CD14-positive monocyte (primary cell): ENCODE measurements around the gene HBG2. TPM values are rescaled to one million over a fixed set of nuclear protein-coding genes. Genes with fewer than 3 reads are reported as not detected.

ENCODE experiments used
- DNase-seq, 3 donors: peaks; one replicate each; pipeline ENCODE4 v3.0.0-alpha.2; 2011 to 2022
- H2AFZ ChIP-seq: 2 replicates; pipeline ENCODE4 v1.6.0; 2012; ENCODE audit warnings: mild to moderate bottlenecking, low read depth, low read length, inconsistent platforms; ENCODE audit not compliant: insufficient read depth, poor library complexity, severe bottlenecking
- H3K27ac ChIP-seq, 2 donors: 1 replicate in 1 of 2; 2 replicates in 1 of 2; pipeline ENCODE4 v1.5.1; 2012 to 2013; ENCODE audit warnings: low read length in 2 of 2, control low read depth in 1 of 2, inconsistent platforms in 1 of 2, low read depth in 1 of 2, mild to moderate bottlenecking in 1 of 2
- H3K27me3 ChIP-seq, 2 donors: one replicate each; pipeline versions ENCODE4 v1.6.0 to v1.6.1; 2011 to 2013; ENCODE audit warnings: low read length in 2 of 2; ENCODE audit not compliant: control insufficient read depth in 2 of 2, insufficient read depth in 2 of 2
- H3K36me3 ChIP-seq, 2 donors: replicated peaks in 1 of 2; 1 replicate in 1 of 2; 2 replicates in 1 of 2; pipeline versions ENCODE4 v1.5.1 to v1.6.1; 2012 to 2013; ENCODE audit warnings: low read length in 2 of 2, control low read depth in 1 of 2, inconsistent platforms in 1 of 2, mild to moderate bottlenecking in 1 of 2; ENCODE audit not compliant: insufficient read depth in 2 of 2, control insufficient read depth in 1 of 2
- H3K4me1 ChIP-seq, 2 donors: 1 replicate in 1 of 2; 2 replicates in 1 of 2; pipeline versions ENCODE4 v1.5.1 to v1.6.1; 2012 to 2013; ENCODE audit warnings: low read length in 2 of 2, control low read depth in 1 of 2, inconsistent platforms in 1 of 2, mild to moderate bottlenecking in 1 of 2, moderate library complexity in 1 of 2; ENCODE audit not compliant: insufficient read depth in 2 of 2, control insufficient read depth in 1 of 2
- H3K4me2 ChIP-seq: replicated peaks from 2 replicates; pipeline ENCODE3; 2012; ENCODE audit warnings: low read length, moderate library complexity, mild to moderate bottlenecking; ENCODE audit not compliant: poor library complexity, severe bottlenecking; ENCODE audit errors: extremely low read depth
- H3K4me3 ChIP-seq, 3 experiments: fragments of 200-600 bp in 1 of 3; sonication (generic) in 1 of 3; replicated peaks in 1 of 3; 1 replicate in 2 of 3; 2 replicates in 1 of 3; pipeline ENCODE4 v1.5.1; 2011 to 2013; ENCODE audit warnings: low read length in 3 of 3, mild to moderate bottlenecking in 3 of 3, control low read depth in 2 of 3, low read depth in 2 of 3, inconsistent platforms in 1 of 3, moderate library complexity in 1 of 3
- H3K79me2 ChIP-seq: 2 replicates; pipeline ENCODE4 v1.6.0; 2012; ENCODE audit warnings: mild to moderate bottlenecking, control low read depth, inconsistent platforms, low read length, moderate library complexity; ENCODE audit not compliant: insufficient read depth
- H3K9ac ChIP-seq: 2 replicates; pipeline ENCODE4 v1.6.0; 2017; ENCODE audit warnings: low read length, mild to moderate bottlenecking; ENCODE audit not compliant: insufficient read depth, poor library complexity, severe bottlenecking
- H3K9me3 ChIP-seq, 2 donors: replicated peaks in 1 of 2; 1 replicate in 1 of 2; 2 replicates in 1 of 2; pipeline versions ENCODE4 v1.5.1 to v1.6.1; 2012 to 2013; ENCODE audit warnings: low read length in 2 of 2, control low read depth in 1 of 2; ENCODE audit not compliant: control insufficient read depth in 1 of 2, insufficient read depth in 1 of 2
- H4K20me1 ChIP-seq: 2 replicates; pipeline ENCODE4 v1.6.0; 2012; ENCODE audit warnings: mild to moderate bottlenecking, low read length, control low read depth, moderate library complexity; ENCODE audit not compliant: insufficient read depth
- H3K27ac Mint-ChIP-seq, 7 donors: one replicate each; pipeline ENCODE4 v1.8.0; 2020; ENCODE audit warnings: mild to moderate bottlenecking in 7 of 7, mixed read lengths in 7 of 7, moderate library complexity in 6 of 7, inconsistent platforms in 2 of 7
- H3K27me3 Mint-ChIP-seq, 3 donors: one replicate each; pipeline ENCODE4 v1.8.0; 2021 to 2022; ENCODE audit warnings: low read depth in 3 of 3, mild to moderate bottlenecking in 3 of 3, mixed read lengths in 3 of 3, moderate library complexity in 3 of 3, inconsistent platforms in 1 of 3
- H3K36me3 Mint-ChIP-seq, 2 donors: one replicate each; pipeline ENCODE4 v1.8.0; 2020; ENCODE audit warnings: mixed read lengths in 2 of 2, inconsistent platforms in 1 of 2, mild to moderate bottlenecking in 1 of 2
- H3K4me1 Mint-ChIP-seq: one replicate; pipeline ENCODE4 v1.8.0; 2020; ENCODE audit warnings: mild to moderate bottlenecking, mixed read lengths
- H3K4me3 Mint-ChIP-seq, 2 donors: one replicate each; pipeline ENCODE4 v1.8.0; 2020; ENCODE audit warnings: mild to moderate bottlenecking in 2 of 2, mixed read lengths in 2 of 2, moderate library complexity in 1 of 2
- H3K9me3 Mint-ChIP-seq, 7 donors: one replicate each; pipeline ENCODE4 v1.8.0; 2020 to 2022; ENCODE audit warnings: mixed read lengths in 7 of 7, mild to moderate bottlenecking in 6 of 7, moderate library complexity in 6 of 7, inconsistent platforms in 2 of 7
- CTCF ChIP-seq: fragments of 200-600 bp; IDR thresholded peaks from one replicate; pipeline ENCODE4 v1.8.0; 2022; ENCODE audit warnings: antibody characterized with exemption, mild to moderate bottlenecking
- WGBS: methylation state at CpG from one replicate; pipeline ENCODE4 v1.1.5; 2013; ENCODE audit warnings: missing lambda C conversion rate; ENCODE audit not compliant: insufficient coverage; 5-methylcytosine and 5-hydroxymethylcytosine counted together
- intact Hi-C, 2 donors: fragments of 100-400 bp; cut with micrococcal nuclease; formaldehyde crosslinking; loops; one replicate each; pipeline versions ENCODE4 v1.15.0 to v1.15.1; 2023
- polyA plus RNA-seq, 3 donors: library from polyadenylated mRNA; depleted of rRNA in 1 of 3; unstranded in 2 of 3; stranded (reverse) in 1 of 3; fragments of 300-500 nt in 2 of 3; fragments of >200 nt in 1 of 3; fragmentation: Illumina TruSeq in 2 of 3; gene quantifications; 1 replicate in 2 of 3; 2 replicates in 1 of 3; pipeline ENCODE4 v1.2.3, GENCODE V29; 2012 to 2021

Gene HBG2
- polyA plus RNA-seq, 3 donors = 5.1 TPM; not detected in 2

GRCh38 chr11:5300251-5300650 is 45.7 kb upstream of the HBG2 start:
- no peaks in the 10 kb centered on the region for H3K79me2 ChIP-seq
- intact Hi-C loops = no loop called here
- H3K36me3 ChIP-seq = no peaks in the 10 kb centered on the region
- H3K4me3 Mint-ChIP-seq = no peak overlapping the region
- H4K20me1 ChIP-seq = no peaks in the 10 kb centered on the region
- H3K4me1 ChIP-seq = no peaks in the 10 kb centered on the region
- H2AFZ ChIP-seq = no peak overlapping the region
- WGBS = 100% methylated on average over 2 of the region's 3 CpGs
- no peak overlapping the region for H3K4me3 ChIP-seq
- peaks cover 0 to 4% (median 0%) of the 10 kb centered on the region in 7 donors for H3K9me3 Mint-ChIP-seq
- no peaks in the 10 kb centered on the region for H3K4me1 Mint-ChIP-seq
- no peak overlapping the region for H3K27ac ChIP-seq
- DNase-seq = no peak
- H3K27ac Mint-ChIP-seq = no peak overlapping the region
- TF ChIP-seq CTCF = no peak
- no peaks in the 10 kb centered on the region for H3K27me3 ChIP-seq
- no peak overlapping the region for H3K9ac ChIP-seq
- H3K36me3 Mint-ChIP-seq = no peaks in the 10 kb centered on the region
- no peak overlapping the region for H3K4me2 ChIP-seq
- H3K9me3 ChIP-seq = no peaks in the 10 kb centered on the region
- peaks cover 0 to 5% (median 0%) of the 10 kb centered on the region in 3 donors for H3K27me3 Mint-ChIP-seq

GRCh38 chr11:5298451-5298850 is 43.9 kb upstream of the HBG2 start:
- no peaks in the 10 kb centered on the region for H3K4me1 Mint-ChIP-seq
- intact Hi-C loops = no loop called here
- DNase-seq = no peak
- no peak for TF ChIP-seq CTCF
- peaks cover 0 to 4% (median 0%) of the 10 kb centered on the region in 3 donors for H3K27me3 Mint-ChIP-seq
- no peak overlapping the region for H3K27ac Mint-ChIP-seq
- no peak overlapping the region for H3K4me3 Mint-ChIP-seq
- peaks cover 0 to 2% (median 0%) of the 10 kb centered on the region in 7 donors for H3K9me3 Mint-ChIP-seq
- Histone ChIP-seq H3K4me3 (no peak overlapping the region), H3K36me3 (no peaks in the 10 kb centered on the region), H3K27ac (no peak overlapping the region), H3K79me2 (no peaks in the 10 kb centered on the region), H2AFZ (no peak overlapping the region), H4K20me1 (no peaks in the 10 kb centered on the region), H3K9ac (no peak overlapping the region), H3K4me2 (no peak overlapping the region), H3K9me3 (no peaks in the 10 kb centered on the region), H3K4me1 (no peaks in the 10 kb centered on the region), H3K27me3 (no peaks in the 10 kb centered on the region)
- no peaks in the 10 kb centered on the region for H3K36me3 Mint-ChIP-seq
- WGBS = no CpG with 5 or more reads among the region's 1 CpG
